ENCODE results near the gene UCK2.

UCK2 gene

DNA sequence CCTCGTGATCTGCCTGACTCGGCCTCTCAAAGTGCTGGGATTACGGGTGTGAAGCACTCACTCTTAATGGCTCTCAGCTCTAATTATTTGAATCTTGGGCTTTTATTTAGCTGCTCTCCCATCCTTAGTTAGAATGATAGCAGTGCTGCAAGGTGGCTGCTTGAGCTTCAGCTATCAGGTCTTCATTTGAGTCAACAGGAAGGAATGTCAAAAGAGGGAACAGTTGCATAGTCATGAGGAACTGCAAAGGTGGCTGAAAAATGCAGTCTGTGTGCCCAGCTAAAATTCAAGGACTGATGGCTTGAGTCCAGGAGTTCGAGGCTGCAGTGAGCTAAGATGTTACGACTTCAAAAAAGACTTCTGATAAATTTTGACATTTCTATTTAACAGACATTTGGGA lies 55.6 kb downstream of the UCK2 start:
- no peak for DNase-seq

DNA sequence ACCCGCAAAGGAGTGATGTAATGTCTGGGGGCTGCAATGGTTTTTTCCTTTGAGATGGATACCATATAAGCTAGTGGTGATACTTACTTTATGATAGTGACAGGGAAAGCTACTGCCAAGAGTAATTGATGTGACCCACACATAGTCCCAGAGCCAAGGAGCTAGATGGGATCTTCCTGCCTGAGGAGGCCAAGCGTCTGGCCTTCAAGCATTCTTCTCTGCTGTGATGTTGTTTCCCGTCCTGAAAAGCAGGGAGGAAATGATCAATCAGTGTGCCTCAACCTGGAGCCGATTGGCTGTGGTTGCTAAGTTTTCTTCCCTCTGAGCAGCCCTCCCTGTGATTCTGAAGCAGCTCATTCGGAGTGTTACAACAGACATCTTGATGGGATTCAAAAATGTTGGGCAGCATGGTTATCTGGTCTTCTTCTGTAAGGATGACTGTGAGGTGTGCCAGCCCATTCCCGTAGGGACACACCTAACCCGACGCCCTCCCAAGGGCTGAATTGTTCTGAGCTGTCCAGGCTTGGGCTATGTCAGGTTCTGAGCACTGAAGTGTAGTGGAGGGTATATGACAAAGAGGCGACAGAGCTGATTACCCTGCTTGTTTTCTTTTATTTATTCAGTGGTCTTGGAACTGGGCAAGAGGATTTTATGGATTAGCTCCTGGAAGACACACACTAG lies 56.7 kb downstream of the UCK2 start:
- no peak for DNase-seq

DNA sequence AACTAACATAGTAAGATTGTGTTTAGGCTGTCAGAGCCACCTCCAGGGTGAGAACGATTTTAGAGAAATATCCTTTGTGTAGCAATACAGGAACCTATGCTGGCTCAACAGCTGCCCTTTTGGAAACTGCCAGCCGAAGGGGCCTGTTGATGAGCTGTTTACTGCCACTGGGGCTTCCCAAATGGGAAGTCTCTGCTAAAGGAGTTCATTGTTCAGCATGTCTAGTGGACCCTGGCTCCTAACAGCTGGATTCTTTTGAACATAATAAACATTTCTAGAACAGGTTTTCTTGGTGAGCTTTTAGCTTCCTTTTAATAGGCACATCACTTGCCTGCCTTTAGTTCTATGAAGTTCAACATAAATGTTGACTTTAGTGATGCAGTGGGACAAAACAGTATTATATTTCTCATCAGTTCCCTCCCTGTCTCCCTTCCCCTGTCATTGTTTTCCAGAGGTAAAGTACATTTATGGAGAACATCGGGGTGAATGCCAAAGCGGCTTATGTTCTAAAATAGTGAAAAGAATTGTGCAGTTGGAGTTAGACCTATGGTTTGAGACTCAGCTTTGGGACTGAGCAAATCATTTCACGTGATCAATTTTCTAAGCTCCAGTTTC lies 57.4 kb downstream of the UCK2 start:
- no peak for DNase-seq

DNA sequence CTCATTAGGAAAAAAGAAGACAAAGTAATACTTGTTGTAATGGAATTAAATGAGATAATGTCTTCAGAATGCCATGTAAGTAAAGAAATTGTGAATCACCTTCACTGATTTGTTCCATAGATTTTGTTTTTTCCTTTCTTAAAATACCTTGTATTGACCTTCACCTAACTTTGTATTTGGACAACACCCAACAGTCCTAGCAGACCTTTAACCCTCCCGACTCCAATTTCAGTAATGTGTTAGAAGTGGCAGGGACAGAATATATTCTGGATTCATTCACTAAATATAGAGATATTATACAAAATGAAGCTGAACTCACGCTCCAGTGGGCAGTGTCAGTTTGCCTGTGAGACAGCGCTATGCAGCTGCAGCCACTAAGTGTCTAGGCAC lies 57.9 kb downstream of the UCK2 start:
- no peak for DNase-seq

DNA sequence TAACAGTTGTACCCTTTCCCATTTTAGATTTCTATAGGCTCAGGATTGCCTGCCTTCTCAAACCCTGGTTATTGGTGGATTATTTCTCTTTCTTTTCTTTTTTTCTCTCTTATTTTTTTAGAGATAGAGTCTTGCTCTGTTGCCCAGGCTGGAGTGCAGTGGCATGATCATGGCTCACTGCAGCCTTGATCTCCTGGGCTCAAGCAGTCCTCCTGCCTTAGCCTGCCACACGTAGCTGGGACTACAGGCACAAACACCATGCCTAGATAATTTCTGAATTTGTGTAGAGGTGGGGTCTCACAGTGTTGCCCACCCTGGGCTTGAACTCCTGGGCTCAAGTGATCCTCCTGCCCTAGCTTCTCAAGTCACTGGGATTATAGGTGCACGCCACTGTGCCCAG lies 58.8 kb downstream of the UCK2 start:
- DNase-seq = no peak

DNA sequence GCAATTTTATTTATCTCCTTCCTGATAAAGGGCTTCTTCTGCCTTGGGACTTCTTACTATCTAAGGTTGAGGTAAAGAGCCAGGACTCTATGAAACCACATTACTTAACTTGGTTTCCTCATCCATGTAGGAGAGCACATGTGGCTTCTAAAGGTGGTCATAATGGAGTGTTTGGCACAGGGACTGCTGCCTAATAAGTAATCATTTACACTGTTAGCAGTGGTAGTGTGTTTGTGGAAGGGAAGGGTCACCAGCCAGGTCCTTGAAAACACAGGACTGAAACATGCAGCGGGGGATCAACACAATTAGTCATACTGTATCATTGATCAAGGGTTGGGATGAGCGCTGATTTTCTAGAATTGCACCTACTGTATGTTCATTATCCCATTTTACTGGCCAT lies 59.6 kb downstream of the UCK2 start:
- DNase-seq = no peak

DNA sequence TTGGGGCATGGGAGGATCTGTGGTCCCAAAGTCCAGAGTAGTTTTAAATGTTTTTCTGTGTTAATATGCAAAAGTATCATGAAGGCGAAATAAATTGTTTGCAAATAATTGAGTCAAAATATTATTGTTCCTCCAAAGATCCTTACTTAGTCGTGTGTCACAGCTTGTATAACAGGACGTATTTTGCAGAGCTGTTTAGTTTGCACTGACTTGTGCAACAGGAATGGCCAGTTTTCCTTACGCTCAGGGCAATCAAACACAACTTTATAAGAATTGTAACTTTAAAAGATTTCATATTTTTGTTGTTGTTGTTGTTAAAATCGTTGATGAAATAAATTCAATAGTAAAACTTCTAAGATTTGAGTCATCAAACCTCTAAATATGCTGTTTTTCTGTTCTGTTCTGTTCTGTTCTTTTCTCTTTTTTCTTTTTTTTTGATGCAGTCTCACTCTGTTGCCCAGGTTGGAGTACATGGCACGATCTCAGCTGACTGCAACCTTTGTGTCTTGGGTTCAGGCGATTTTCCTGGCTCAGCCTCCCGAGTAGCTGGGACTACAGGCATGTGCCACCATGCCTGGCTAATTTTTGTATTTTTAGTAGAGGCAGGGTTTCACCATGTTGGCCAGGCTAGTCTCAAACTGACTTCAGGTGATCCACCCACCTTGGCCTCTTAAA lies 60.6 kb downstream of the UCK2 start:
- DNase-seq = no peak

DNA sequence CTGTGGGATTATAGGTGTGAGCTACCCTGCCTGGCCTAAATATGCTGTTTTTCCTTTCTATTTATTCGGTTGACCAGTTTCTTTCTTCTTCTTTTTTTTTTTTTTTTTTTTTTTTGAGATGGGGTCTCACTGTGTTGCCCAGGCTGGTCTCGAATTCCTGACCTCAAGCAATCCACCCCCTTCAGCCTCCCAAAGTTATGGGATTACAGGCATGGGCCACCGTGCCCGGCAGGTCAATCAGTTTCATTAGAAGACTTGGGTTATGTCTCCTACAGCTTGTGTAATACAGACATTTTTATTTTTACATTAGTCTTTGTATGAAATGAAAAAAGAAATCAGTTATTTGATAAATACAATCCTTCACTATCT lies 61.1 kb downstream of the UCK2 start:
- DNase-seq = no peak

DNA sequence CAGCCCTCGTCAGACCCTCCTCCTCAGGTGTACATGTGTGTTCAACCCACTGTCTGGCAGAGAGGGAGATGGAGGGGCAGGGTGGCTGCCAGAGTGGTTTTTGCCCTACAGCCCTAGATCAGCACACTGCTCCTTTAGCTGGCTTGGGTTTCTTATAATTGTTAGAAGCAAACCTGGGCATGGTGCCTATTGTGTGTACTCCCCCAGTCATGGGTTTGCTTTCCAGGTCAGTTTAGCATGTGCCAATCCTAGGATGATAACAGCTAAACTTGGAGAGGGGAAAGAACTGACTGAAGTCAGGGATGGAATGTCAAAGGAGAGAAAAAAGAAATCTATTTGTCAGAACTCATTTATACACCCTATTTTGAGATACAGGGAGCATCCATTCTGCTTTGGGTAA lies 63.3 kb downstream of the UCK2 start:
- no peak for DNase-seq

DNA sequence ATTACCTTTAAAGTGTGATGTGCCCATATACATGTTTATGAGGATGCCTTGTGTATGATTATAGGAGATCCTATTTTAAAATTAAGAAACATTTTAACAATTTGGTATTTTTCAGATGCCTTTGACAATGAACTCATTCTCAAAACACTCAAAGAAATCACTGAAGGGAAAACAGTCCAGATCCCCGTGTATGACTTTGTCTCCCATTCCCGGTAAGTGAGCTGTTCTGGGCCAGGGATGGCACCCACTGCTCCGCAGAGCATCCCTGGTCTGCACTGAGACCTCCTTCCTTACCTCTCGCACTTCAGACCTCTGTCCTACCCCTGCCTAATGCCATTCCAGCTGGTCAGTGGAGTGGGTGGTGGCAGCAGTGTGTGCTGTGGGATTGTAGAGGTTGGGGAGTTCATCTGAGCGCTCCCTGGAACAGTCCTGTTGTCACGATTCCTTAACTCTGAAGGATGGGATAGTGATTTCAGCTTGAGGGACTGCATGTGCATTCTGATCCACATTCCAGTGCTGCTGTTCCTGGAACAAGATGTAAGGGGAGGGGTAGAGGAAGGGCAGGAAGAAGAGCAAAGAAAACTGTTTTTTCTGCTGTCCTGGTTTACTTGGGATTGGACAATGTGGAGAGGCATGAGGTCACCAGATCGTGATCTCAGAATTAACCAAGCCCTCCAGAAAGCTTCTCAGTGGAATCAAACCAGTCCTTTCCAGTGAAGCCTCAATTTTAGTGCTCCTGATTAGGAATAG lies 63.9 kb downstream of the UCK2 start:
- DNase-seq = no peak

DNA sequence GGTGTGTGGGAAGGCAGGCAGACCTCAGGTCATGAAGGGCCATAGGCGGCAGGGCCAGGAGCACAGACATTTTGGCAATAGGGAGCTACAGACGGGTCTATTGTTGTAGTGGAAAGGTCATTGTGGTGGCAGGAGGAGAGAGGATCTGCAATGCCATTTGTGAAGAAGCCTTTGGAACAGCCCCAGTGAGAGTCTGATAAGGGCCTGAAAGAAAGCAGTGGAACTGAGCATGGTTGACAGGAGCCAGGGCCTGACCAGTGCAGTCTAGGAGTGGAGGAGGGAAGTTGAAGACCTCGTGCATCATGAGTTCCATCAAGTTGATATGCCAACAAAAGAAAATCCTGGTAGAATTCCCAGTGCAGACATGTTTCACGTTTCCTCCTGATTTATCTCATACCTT lies 65.5 kb downstream of the UCK2 start:
- no peak for DNase-seq

DNA sequence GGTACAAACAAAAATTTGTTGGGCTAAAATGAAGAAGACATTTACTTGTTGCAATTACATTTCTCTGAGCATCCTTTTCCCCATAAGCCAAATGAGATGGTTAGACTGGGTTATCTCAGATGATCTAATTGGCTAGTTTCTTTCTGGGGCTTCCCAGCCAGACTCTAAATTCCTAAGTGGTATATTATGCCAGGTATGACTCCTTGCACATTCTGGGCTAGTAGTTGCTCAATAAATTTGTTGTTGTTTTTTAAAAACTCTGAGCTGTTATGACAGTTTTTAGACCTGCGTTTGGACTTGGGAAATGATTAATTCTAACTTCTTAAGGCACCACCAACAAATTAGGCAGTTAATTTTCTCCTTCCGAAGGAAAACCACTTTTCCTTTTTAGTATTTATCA lies 66.1 kb downstream of the UCK2 start:
- no peak for DNase-seq

DNA sequence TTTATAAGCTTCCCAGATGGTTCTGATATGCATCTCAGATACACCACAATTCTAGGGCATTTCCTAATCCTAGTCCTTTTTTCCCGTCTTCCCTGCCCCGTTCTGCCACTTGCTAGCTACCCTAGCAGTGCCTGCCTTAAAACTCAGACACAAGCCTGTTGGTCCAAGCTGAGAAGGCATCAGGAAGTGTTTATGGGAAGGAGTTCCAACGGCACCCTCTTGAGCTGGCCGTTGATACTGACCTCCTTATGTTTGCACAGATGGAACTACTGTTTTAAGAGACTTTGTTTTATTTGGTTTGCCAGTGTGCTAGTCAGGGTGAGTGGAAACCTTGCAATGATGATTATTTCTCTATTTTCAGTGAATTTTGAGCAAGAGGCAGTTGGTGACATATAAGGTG lies 67.2 kb downstream of the UCK2 start:
- no peak for DNase-seq

DNA sequence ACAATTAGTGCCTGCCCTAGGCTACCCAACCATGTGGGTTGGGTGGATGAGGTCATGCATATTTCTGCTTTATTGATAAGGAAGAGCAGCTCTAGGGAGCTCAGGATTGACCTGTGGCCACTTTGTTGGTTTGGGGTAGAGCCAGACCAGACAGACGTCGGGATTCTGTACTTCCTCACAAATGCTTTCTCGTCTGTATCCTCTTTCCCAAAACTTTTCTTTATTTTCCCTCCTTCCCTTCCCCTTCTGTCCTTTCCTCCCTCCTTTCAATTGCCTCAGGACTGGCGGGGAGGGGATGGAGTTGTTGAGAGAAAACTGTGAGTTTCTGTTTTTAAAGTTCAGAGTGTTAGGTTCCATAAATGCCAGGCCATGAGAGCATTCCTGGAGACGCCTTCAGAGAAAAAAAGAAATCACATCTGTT lies 68.0 kb downstream of the UCK2 start:
- no peak for DNase-seq

DNA sequence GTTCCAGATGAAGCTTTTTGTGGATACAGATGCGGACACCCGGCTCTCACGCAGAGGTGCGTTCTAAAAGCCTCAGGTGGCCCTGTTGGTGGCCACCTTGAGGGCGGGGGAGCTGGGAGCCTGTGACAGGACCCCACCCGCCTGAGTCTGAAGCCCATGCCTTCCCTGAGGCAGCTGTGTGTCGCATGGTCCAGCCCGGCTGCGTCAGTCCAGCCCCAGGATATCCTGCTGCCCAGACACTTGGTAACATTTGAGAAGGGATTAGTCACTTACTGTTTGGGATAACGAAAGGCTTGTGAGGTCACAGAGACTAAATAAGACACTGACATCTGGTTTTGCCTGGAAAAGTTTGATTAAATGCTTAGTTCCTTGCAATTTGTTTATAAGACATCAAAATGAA lies 68.9 kb downstream of the UCK2 start:
- no peak for DNase-seq

DNA sequence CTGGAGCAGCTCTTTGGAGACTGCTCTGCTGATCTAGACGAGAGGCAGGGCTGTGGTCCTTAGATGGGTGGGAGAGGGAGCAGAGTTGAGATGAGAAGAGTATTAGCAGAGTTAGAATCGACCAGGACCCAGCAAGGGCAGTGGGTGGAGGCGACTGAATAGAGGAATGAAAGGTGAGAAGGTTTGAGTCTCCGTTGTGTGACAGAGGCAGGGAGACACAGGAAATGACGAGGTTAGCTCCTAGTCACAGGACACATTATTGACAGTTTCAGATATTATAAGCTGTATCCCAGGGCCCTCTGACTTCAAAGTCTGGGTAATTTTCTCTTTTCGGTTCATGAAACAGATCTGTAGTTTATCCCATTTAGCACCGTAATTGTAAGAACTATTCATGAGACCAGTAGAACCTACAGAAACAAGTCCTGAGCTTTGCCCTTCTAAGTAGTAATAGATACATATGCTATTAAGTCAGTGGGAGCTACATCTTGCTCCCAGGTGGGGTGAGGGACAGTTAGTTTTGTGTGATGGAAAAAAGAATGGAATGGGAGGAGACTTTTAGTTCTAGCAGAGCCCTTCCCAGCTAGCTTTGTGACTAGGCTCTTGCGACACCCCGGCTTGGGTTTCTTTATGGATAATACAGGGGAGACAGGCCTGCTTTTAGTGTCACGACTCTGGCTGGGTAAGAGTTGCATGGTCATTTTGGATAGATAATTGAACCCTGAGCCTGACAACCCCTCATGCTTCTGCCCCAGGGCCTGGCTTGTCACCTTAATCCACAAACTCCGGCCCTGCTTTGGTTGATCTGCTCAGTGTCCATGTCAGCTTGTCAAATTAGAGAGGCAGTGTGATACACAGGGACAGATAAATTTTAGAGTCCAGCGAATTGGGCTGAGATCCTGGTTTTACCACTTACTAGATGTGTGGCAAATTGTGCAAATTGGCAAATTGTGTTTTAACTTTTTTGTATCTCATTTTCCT lies 70.2 kb downstream of the UCK2 start:
- DNase-seq = peak; percentile 9

DNA sequence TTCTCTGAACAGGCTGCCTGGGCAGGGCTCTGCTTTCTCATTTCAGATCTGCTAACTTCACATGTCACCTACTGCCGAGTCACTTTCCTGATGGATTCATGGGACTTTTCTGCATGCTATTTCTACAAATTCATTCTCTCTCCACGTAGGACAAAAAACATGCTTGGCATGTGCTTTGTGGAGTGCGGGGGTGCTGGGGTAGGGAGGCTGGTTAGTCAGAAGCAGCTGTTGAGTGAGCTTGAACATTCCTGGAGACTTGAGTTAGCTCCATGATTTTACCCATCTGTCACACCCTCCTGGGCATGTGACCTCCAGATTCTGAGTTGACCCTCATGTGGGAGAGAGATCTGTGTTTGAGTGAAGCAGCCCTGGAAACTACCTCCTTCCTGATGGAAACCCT lies 71.4 kb downstream of the UCK2 start:
- DNase-seq = no peak

DNA sequence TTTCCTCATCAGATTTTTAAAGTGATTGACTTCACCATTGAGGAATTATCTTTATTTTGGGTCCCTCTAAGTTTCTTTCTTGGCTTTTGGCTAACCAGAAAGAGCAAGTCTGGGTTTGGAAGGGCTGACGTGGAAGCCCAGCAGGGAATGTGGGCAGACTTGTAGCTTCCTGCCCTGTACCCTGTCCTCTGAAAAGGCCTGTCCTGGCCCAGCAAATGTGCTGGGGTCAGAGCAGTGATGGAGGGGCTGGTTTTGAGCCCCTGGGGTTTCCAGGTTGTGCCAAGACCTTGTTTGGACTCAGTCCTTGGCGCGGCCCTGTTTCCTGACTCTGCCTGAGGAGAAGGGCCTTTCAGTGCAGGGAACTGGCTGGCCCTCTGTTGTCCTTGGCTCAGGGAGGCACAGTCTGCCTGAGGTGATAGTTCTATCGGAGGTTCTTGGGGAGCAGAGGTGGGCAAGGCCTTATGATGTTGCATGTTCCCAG lies 72.1 kb downstream of the UCK2 start:
- no peak for DNase-seq

DNA sequence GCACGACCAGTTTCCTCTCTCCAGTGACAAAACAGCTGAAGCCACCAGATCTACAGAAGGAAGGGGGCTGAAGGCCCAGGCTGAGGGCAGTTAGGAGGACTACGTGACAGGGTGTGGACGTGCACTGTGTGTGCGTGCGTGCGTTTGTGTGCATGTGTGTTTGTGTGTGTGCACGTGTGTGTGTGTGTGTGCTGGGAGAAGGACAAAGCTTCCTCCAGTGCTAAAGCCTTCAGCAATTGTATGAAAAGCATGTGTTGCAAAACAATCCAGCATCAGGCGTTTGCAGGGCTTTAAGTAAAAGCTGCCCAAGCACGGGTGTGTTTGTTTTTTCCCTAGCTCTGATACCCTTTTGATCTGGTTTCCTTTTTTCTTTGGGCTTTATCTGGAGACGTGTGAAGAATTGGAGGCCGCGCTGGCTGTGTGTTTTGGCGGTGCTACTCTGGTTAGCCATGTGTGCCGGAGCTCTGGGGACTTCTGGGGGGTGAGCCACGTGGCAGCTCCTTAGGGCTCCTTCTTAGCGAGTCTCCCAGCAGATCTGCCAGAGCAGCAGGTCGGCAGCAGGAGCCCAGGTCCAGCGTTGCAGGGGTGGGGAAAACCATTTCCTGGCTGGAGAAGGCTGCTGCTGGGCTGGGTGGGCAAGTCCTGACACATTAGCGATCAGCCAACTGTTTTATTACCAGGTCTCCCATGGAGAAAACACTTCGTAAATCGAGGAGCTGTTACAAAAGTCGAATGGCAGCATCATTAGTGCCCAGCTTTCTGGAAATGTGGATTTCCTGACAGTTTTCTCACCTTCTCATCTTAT lies 73.4 kb downstream of the UCK2 start:
- DNase-seq = no peak

DNA sequence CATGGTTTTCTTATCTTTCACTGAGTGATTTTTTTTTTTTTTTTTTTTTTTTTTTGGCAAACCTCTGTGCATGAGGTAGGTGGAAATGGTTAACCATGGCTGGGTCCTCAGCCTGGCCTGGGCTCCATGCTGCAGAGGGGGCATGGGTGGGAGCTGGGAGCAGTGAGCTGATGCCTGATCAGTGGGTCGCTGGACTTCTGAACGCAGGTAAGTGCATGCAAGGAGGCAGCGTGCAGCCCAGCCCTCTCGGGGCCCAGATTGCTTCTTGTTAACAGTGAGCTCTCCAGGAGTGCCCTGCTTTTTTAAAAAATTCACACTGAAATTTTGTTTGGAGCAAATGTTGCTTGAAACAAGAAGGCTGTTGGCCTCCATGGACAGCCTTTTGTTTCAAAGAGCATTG lies 75.2 kb downstream of the UCK2 start:
- DNase-seq = no peak

DNA sequence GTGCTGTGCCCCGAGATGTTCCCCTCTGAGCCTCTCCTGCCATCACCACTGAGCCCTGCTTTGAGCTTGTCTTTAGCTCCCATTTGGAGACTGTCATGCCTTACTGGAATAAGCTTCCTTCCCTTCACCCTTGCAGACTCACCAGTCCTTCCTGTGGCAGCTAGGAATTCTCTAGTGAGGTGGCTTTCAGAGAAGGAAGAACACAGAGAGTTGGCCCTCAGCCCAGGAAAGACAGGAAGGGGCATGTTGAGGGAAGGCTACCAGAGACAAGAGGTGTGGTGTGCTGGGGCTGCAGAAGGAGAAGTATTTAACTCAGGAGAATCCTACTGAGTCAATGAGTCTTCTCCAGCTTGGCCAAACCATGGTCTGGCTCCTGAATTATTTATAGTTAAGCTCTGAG lies 76.3 kb downstream of the UCK2 start:
- no peak for DNase-seq

DNA sequence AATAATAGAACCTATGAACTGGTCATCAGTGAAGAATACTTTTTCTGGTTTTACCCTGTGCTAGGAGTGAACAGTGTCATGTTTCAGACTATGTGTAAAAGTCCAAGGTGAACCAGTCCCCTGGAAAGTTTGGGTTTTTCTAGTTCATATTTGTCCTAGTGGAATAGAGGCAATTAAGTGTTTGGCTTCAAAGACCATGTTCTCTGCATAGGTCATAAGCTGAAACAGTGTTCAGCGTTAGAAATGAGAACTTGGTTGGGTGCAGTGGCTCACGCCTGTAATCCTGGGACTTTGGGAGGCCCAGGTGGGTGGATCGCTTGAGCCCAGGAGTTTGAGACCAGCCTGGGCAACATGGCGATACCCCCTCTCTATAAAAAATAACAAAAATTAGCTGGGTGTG lies 77.5 kb downstream of the UCK2 start:
- no peak for DNase-seq
